D721Med (cell line): Measurements from ENCODE around the gene TBPL2.

Source experiments
- DNase-seq: peaks from one replicate; pipeline ENCODE4 v3.0.0; 2011; ENCODE audit warnings: low spot score; ENCODE audit not compliant: insufficient read length
- FAIRE-seq: peaks from 2 replicates; lab custom pipeline; 2011; peaks lifted over from hg19 to GRCh38; lab: Jason Lieb, UNC
- TF ChIP-seq, protein P1 (sequence below): IDR thresholded peaks from 2 replicates; pipeline ENCODE4 v1.5.1; 2012; ENCODE audit warnings: mild to moderate bottlenecking, control low read depth; ENCODE audit not compliant: insufficient read depth; ENCODE audit errors: missing control alignments

Gene TBPL2

DNA sequence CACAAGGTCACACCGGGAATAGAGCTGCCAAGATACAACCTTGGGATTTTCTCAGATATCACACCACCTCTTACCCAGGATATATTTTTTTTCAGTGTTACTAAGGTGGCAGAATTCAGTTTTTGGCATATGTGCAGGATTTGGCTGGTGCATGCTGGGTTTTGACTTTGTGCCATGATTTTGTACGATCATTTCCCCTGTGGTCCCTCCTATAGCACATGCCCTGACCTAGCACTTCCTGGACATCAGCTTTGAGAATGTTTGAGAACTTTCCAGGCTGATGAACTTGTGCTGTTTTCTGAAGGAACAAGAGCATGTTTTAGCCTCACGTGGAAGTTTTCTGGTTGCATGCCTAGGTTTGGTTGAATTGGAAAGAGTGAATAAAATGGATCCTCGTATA, 11.0 kb upstream of the TBPL2 start:
- DNase-seq = no peak
- no peak for FAIRE-seq
- TF ChIP-seq, protein P1, sequence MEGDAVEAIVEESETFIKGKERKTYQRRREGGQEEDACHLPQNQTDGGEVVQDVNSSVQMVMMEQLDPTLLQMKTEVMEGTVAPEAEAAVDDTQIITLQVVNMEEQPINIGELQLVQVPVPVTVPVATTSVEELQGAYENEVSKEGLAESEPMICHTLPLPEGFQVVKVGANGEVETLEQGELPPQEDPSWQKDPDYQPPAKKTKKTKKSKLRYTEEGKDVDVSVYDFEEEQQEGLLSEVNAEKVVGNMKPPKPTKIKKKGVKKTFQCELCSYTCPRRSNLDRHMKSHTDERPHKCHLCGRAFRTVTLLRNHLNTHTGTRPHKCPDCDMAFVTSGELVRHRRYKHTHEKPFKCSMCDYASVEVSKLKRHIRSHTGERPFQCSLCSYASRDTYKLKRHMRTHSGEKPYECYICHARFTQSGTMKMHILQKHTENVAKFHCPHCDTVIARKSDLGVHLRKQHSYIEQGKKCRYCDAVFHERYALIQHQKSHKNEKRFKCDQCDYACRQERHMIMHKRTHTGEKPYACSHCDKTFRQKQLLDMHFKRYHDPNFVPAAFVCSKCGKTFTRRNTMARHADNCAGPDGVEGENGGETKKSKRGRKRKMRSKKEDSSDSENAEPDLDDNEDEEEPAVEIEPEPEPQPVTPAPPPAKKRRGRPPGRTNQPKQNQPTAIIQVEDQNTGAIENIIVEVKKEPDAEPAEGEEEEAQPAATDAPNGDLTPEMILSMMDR = no peak

DNA sequence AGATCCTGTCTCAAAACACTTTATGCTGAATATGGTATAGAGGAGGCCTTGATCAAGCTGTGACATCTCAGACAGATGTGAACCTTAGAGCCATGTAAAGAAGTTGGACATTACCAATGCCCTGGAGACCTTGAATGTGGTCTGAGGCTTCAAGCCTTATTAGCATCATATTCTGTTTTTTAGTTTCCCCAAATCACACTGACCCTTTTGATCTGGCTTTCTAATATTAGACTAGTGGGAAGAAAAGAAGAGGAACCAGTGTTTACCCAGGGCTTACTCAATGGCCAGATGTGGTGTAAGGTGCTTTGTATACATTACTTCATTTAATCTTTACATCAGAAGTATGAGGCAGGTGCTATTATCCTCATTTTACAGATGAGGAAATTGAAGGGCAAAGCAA, 10.6 kb upstream of the TBPL2 start:
- FAIRE-seq (no peak), DNase-seq (no peak)
- TF ChIP-seq, protein P1 = no peak

DNA sequence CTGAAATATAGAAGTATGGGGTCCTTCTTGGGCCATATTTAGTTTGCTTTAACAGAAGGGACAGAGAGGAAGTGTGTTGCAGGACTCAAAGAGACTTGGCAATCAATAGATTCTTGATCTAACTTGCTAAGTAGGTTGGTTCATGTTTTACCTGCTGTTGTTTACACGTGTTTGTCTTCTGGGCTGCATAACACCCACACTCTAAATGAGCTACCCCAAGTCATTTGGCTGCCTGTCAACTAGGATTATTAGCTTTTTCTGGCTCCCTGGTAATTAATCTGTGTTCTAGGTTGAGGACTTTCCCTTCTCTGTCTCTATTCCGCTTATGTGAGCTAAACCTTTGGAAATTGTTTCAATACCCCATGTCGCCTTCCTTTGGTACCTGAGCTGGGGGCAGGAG, 10.1 kb upstream of the TBPL2 start:
- FAIRE-seq = no peak
- TF ChIP-seq, protein P1 = no peak
- DNase-seq = no peak

DNA sequence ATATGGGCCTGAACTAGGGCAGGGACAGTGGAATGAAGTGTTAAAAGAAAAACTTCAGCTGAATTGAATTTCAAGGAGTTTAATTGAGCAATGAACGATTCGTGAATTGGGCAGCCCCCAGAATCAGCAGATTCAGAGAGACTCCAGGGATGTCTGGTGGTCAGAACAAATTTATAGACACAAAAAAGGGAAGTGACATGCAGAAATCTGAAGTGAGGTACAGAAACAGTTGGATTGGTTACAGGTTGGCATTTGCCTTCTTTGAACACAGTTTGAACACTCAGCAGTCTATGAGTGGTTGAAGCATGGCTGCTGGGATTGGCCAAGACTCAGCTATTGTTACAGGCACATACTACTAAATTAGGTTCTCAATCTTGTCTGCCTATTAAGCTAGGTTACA, 9.7 kb upstream of the TBPL2 start:
- FAIRE-seq = no peak
- TF ChIP-seq, protein P1 = no peak
- DNase-seq = no peak

- TF ChIP-seq, protein P1 = no peak
- FAIRE-seq (no peak), DNase-seq (no peak)
These were observed 8.7 kb upstream of the TBPL2 start for GRCh38 chr14:55449116-55449515.

- no peak for DNase-seq
- no peak for FAIRE-seq
- TF ChIP-seq, protein P1 = no peak
These were observed 7.8 kb upstream of the TBPL2 start for GRCh38 chr14:55448141-55448614.

- DNase-seq = no peak
- TF ChIP-seq, protein P1 = no peak
- no peak for FAIRE-seq
These were observed 6.4 kb upstream of the TBPL2 start for GRCh38 chr14:55446833-55447232.
